Ishikawa (cell line): ENCODE data around the gene BRI3.

Experiments
- CEBPB ChIP-seq: IDR thresholded peaks from 2 replicates; pipeline ENCODE4 v1.6.1; 2012
- CREB1 ChIP-seq: IDR thresholded peaks from 2 replicates; pipeline ENCODE4 v1.6.1; 2012; ENCODE audit warnings: low read depth
- EGR1 ChIP-seq: IDR thresholded peaks from 2 replicates; pipeline ENCODE4 v1.6.1; 2012
- EP300 ChIP-seq: IDR thresholded peaks from 2 replicates; pipeline ENCODE4 v1.6.1; 2012; ENCODE audit warnings: borderline replicate concordance
- FOXM1 ChIP-seq: IDR thresholded peaks from 2 replicates; pipeline ENCODE4 v1.6.1; 2012; ENCODE audit warnings: low read depth, borderline replicate concordance
- MAX ChIP-seq: IDR thresholded peaks from 2 replicates; pipeline ENCODE4 v1.6.1; 2012
- NFIC ChIP-seq: IDR thresholded peaks from 2 replicates; pipeline ENCODE4 v1.6.1; 2012
- RAD21 ChIP-seq: IDR thresholded peaks from 2 replicates; pipeline ENCODE4 v1.6.1; 2012; ENCODE audit warnings: low read depth
- TAF1 ChIP-seq: IDR thresholded peaks from 2 replicates; pipeline ENCODE4 v1.6.1; 2012; ENCODE audit warnings: low read depth, mild to moderate bottlenecking
- TCF12 ChIP-seq: IDR thresholded peaks from 2 replicates; pipeline ENCODE4 v1.6.1; 2012; ENCODE audit warnings: low read depth
- TEAD4 ChIP-seq: IDR thresholded peaks from 2 replicates; pipeline ENCODE4 v1.6.1; 2012
- USF1 ChIP-seq: IDR thresholded peaks from 2 replicates; pipeline ENCODE4 v1.6.1; 2012
- YY1 ChIP-seq: IDR thresholded peaks from 2 replicates; pipeline ENCODE4 v1.6.1; 2012; ENCODE audit warnings: low read depth
- ZBTB7A ChIP-seq: IDR thresholded peaks from 2 replicates; pipeline ENCODE4 v1.6.1; 2012; ENCODE audit warnings: low read depth
- TF ChIP-seq, protein P1 (sequence below): IDR thresholded peaks from 2 replicates; pipeline ENCODE4 v1.6.1; 2012; ENCODE audit warnings: low read depth, mild to moderate bottlenecking

BRI3 gene

DNA sequence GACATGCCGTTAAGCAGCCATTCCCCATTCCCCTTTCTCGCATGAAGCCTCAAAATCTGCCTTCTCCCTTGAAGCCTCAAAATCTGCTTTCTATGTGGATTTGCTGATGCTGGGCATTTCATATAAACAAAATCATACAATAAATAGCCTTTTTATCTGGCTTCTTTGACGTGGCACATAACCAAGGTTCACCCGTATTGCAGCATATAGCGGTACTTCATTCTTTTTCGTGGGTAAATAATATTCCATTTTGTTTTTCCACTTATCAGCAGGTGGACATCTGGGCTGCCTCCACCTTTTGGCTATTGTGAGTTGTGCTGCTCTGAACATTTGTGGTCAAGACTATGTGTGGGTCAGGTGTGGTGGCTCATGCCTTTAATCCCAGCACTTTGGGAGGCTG is 57.0 kb downstream of the BRI3 start:
- TF ChIP-seq TAF1 = no peak
- TF ChIP-seq ZBTB7A = no peak
- no peak for TF ChIP-seq NFIC
- TF ChIP-seq TEAD4 = no peak
- no peak for TF ChIP-seq FOXM1
- TF ChIP-seq CEBPB = no peak
- TF ChIP-seq USF1 = no peak
- TF ChIP-seq YY1 = no peak
- no peak for TF ChIP-seq EP300
- TF ChIP-seq RAD21 = no peak
- no peak for TF ChIP-seq MAX
- no peak for TF ChIP-seq EGR1
- TF ChIP-seq, protein P1, sequence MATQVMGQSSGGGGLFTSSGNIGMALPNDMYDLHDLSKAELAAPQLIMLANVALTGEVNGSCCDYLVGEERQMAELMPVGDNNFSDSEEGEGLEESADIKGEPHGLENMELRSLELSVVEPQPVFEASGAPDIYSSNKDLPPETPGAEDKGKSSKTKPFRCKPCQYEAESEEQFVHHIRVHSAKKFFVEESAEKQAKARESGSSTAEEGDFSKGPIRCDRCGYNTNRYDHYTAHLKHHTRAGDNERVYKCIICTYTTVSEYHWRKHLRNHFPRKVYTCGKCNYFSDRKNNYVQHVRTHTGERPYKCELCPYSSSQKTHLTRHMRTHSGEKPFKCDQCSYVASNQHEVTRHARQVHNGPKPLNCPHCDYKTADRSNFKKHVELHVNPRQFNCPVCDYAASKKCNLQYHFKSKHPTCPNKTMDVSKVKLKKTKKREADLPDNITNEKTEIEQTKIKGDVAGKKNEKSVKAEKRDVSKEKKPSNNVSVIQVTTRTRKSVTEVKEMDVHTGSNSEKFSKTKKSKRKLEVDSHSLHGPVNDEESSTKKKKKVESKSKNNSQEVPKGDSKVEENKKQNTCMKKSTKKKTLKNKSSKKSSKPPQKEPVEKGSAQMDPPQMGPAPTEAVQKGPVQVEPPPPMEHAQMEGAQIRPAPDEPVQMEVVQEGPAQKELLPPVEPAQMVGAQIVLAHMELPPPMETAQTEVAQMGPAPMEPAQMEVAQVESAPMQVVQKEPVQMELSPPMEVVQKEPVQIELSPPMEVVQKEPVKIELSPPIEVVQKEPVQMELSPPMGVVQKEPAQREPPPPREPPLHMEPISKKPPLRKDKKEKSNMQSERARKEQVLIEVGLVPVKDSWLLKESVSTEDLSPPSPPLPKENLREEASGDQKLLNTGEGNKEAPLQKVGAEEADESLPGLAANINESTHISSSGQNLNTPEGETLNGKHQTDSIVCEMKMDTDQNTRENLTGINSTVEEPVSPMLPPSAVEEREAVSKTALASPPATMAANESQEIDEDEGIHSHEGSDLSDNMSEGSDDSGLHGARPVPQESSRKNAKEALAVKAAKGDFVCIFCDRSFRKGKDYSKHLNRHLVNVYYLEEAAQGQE = no peak
- TF ChIP-seq CREB1 = no peak
- no peak for TF ChIP-seq TCF12

- TF ChIP-seq, protein P1 = no peak
- TF ChIP-seq USF1 (no peak), NFIC (no peak), TAF1 (no peak), ZBTB7A (no peak), CREB1 (no peak), FOXM1 (no peak), EGR1 (no peak), RAD21 (no peak), CEBPB (no peak), TCF12 (no peak)
These were observed 57.6 kb downstream of the BRI3 start for GRCh38 chr7:98339043-98339442.

DNA sequence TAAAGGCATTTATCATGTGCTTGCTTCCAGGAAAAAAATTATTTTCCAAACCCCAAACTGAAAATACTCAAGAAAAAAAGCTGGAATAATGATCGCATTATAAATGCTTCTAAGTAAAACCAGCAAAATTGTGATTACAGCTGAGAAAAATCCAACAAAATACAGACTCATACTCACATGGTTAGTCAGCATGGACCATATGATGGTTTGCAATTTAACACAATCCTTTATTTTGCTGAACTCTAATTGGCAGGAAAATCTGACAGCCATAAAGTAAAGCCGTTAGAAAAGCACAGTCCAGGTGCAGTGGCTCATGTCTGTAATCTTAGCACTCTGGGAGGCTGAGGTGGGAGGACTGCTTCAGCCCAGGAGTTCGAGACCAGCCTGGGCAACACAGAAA is 59.6 kb downstream of the BRI3 start:
- TF ChIP-seq EP300 = no peak
- no peak for TF ChIP-seq FOXM1
- TF ChIP-seq CREB1 = no peak
- TF ChIP-seq YY1 = no peak
- no peak for TF ChIP-seq EGR1
- TF ChIP-seq ZBTB7A = no peak
- TF ChIP-seq NFIC = no peak
- TF ChIP-seq RAD21 = no peak
- TF ChIP-seq USF1 = no peak
- TF ChIP-seq CEBPB = no peak
- TF ChIP-seq TCF12 = no peak
- TF ChIP-seq, protein P1 = no peak
